Muscle layer of duodenum (tissue), 2 donors: Measurements from ENCODE around the gene ZNF337.
"Not testable (repeated sequence)": the region's sequence is repeated elsewhere in the genome, so short reads cannot be mapped to it uniquely, and the experiment has no call there.

Source experiments
- H3K27ac ChIP-seq: one replicate; pipeline ENCODE4 v1.7.0; 2013; ENCODE audit warnings: mild to moderate bottlenecking, low read length
- H3K27me3 ChIP-seq: one replicate; pipeline ENCODE4 v1.7.0; 2013; ENCODE audit warnings: low read depth, mild to moderate bottlenecking, control low read depth, low read length
- H3K36me3 ChIP-seq, 2 donors: one replicate each; pipeline ENCODE4 v1.7.0; 2013; ENCODE audit warnings: low read length in 2 of 2, control low read depth in 1 of 2, mild to moderate bottlenecking in 1 of 2; ENCODE audit not compliant: insufficient read depth in 2 of 2, control insufficient read depth in 1 of 2
- H3K4me1 ChIP-seq, 2 donors: one replicate each; pipeline ENCODE4 v1.7.0; 2013; ENCODE audit warnings: low read length in 2 of 2, mild to moderate bottlenecking in 2 of 2, control low read depth in 1 of 2, moderate library complexity in 1 of 2; ENCODE audit not compliant: insufficient read depth in 2 of 2, control insufficient read depth in 1 of 2
- H3K4me3 ChIP-seq, 2 donors: one replicate each; pipeline ENCODE4 v1.7.0; 2013; ENCODE audit warnings: low read length in 2 of 2, low read depth in 1 of 2, mild to moderate bottlenecking in 1 of 2
- H3K9me3 ChIP-seq, 2 donors: one replicate each; pipeline ENCODE4 v1.7.0; 2013; ENCODE audit warnings: low read length in 2 of 2, control low read depth in 1 of 2, mild to moderate bottlenecking in 1 of 2; ENCODE audit not compliant: control insufficient read depth in 1 of 2
- donor health status: healthy.

The ZNF337 gene

DNA sequence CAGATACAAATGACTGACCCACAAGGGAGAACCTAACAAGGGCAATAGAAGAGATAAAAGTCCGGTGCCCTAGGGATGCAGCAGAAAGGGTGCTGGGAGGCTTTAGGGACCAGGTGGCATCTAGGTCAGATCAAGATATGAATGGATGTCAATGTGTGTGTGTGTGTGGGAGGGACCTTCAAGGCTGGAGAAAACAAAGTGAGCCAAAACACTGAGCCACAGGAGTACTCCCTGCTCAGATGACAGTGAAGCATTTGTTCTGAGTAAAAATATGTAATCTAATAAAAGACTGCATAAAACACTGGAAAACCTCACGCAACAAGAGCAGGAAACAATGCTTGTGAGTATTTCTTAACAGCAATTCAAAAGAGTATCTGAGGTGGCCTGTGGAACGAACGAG, 28.2 kb downstream of the ZNF337 start:
- no peak overlapping the region for H3K27ac ChIP-seq
- no peaks in the 10 kb centered on the region for H3K9me3 ChIP-seq
- H3K27me3 ChIP-seq: no peaks in the 10 kb centered on the region
- H3K4me3 ChIP-seq: no peak overlapping the region
- peaks cover 0 to 6% of the 10 kb centered on the region in 2 donors for H3K36me3 ChIP-seq
- no peaks in the 10 kb centered on the region for H3K4me1 ChIP-seq

GRCh38 chr20:25659999-25660398, 36.7 kb downstream of the ZNF337 start:
- Histone ChIP-seq H3K27ac (no peak overlapping the region), H3K4me1 (no peaks in the 10 kb centered on the region), H3K9me3 (no peaks in the 10 kb centered on the region), H3K27me3 (no peaks in the 10 kb centered on the region), H3K36me3 (no peaks in the 10 kb centered on the region), H3K4me3 (no peak overlapping the region)

GRCh38 chr20:25654487-25654886, 42.2 kb downstream of the ZNF337 start:
- no peak overlapping the region for H3K27ac ChIP-seq
- no peaks in the 10 kb centered on the region for H3K36me3 ChIP-seq
- H3K27me3 ChIP-seq: no peaks in the 10 kb centered on the region
- no peaks in the 10 kb centered on the region for H3K4me1 ChIP-seq
- no peaks in the 10 kb centered on the region for H3K9me3 ChIP-seq
- no peak overlapping the region for H3K4me3 ChIP-seq

- H3K4me1 ChIP-seq, H3K9me3 ChIP-seq, H3K27me3 ChIP-seq, H3K4me3 ChIP-seq, H3K36me3 ChIP-seq, H3K27ac ChIP-seq: not testable (repeated sequence)
Measured at GRCh38 chr20:25652866-25653265, 43.8 kb downstream of the ZNF337 start.

- H3K27ac ChIP-seq: no peak overlapping the region
- no peaks in the 10 kb centered on the region for H3K9me3 ChIP-seq
- no peaks in the 10 kb centered on the region for H3K27me3 ChIP-seq
- no peaks in the 10 kb centered on the region for H3K4me1 ChIP-seq
- H3K4me3 ChIP-seq: no peak overlapping the region
- H3K36me3 ChIP-seq: peaks cover 0 to 6% of the 10 kb centered on the region in 2 donors
Measured at GRCh38 chr20:25644814-25645213, 51.8 kb downstream of the ZNF337 start.

- no peaks in the 10 kb centered on the region for H3K4me1 ChIP-seq
- no peak overlapping the region for H3K4me3 ChIP-seq
- peaks cover 0 to 6% of the 10 kb centered on the region in 2 donors for H3K36me3 ChIP-seq
- H3K27me3 ChIP-seq: no peaks in the 10 kb centered on the region
- H3K9me3 ChIP-seq: no peaks in the 10 kb centered on the region
- no peak overlapping the region for H3K27ac ChIP-seq
Measured at GRCh38 chr20:25643716-25644115, 52.9 kb downstream of the ZNF337 start.

GRCh38 chr20:25637247-25637646, 59.4 kb downstream of the ZNF337 start:
- Histone ChIP-seq H3K4me3 (no peak overlapping the region), H3K9me3 (no peaks in the 10 kb centered on the region), H3K27ac (no peak overlapping the region), H3K27me3 (no peaks in the 10 kb centered on the region), H3K36me3 (peaks cover 0 to 7% of the 10 kb centered on the region in 2 donors), H3K4me1 (no peaks in the 10 kb centered on the region)

DNA sequence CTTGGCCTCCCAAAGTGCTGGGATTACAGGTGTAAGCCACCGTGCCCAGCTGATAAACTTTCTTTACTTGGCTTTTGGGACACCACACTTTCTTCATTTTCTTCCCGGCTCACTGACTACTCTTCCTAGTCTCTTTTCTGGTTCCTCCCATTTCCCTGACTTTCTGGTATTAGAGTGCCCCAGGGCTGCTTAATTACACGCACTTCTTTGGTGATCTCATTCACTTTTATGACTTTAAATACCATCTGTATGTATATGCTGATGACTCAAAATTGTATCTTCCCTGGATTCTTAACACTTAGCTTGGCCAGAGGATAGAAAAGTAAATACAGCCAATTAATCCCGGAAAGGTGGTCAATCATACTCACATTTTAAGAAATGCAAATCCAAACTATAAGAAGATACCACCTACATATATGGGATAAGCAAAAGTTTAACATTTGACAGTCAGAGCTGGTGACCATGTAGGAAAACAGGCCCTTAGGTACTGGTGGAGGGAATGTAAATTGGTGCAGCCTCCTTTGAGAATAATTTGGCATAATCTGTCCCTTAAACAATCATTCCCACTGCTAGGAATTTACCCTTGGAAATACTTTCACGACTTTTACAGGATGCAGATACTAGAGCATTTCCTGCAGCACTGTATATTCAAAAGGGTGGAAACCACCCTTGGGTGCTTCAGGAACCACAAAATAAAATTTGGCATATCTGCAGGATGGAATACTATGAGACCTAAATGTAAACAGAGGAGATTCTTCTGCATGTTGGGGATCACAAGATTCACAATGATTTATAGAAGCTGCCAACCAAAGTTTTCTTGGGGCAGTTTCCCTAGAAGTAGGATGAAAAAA, 63.5 kb downstream of the ZNF337 start:
- Histone ChIP-seq H3K27ac (no peak overlapping the region), H3K27me3 (no peaks in the 10 kb centered on the region), H3K4me3 (no peak overlapping the region), H3K4me1 (no peaks in the 10 kb centered on the region), H3K36me3 (peaks cover 0 to 7% of the 10 kb centered on the region in 2 donors), H3K9me3 (no peaks in the 10 kb centered on the region)

DNA sequence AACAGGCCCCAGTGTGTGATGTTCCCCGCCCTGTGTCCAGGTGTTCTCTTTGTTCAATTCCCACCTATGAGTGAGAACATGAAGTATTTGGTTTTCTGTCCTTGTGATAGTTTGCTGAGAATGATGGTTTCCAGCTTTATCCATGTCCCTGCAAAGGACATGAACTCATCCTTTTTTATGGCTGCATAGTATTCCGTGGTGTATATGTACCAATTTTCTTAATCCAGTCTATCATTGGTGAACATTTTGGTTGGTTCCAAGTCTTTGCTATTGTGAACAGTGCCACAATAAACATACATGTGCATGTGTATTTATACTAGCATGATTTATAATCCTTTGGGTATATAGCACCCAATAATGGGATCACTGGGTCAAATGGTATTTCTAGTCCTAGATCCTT, 66.0 kb downstream of the ZNF337 start:
- not testable (repeated sequence) for H3K4me3 ChIP-seq, H3K4me1 ChIP-seq, H3K27ac ChIP-seq, H3K36me3 ChIP-seq, H3K27me3 ChIP-seq, H3K9me3 ChIP-seq

GRCh38 chr20:25629816-25630499, 66.7 kb downstream of the ZNF337 start:
- Histone ChIP-seq H3K4me1 (no peaks in the 10 kb centered on the region), H3K9me3 (peaks cover 0 to 3% of the 10 kb centered on the region in 2 donors), H3K4me3 (no peak overlapping the region), H3K27me3 (no peaks in the 10 kb centered on the region), H3K36me3 (no peaks in the 10 kb centered on the region), H3K27ac (no peak overlapping the region)

- Histone ChIP-seq H3K4me3 (no peak overlapping the region), H3K36me3 (no peaks in the 10 kb centered on the region), H3K4me1 (peaks cover 4 to 12% of the 10 kb centered on the region in 2 donors), H3K27ac (no peak overlapping the region), H3K27me3 (no peaks in the 10 kb centered on the region), H3K9me3 (peaks cover 0 to 3% of the 10 kb centered on the region in 2 donors)
Measured at GRCh38 chr20:25626779-25627178, 69.9 kb downstream of the ZNF337 start.
